GM13976 (cell line): ENCODE data around the gene IL9.
"Not testable (repeated sequence)": the region's sequence is repeated elsewhere in the genome, so short reads cannot be mapped to it uniquely, and the experiment has no call there.

ENCODE experiments used
- DNase-seq: peaks from one replicate; pipeline ENCODE4 v3.0.0; 2012; ENCODE audit warnings: low spot score
- CTCF ChIP-seq: IDR thresholded peaks from 2 replicates; pipeline ENCODE4 v1.5.1; 2012; ENCODE audit warnings: borderline replicate concordance, mild to moderate bottlenecking; ENCODE audit not compliant: insufficient read depth; ENCODE audit errors: extremely low read depth, missing control alignments, control extremely low read depth
- in situ Hi-C: fragments of 300-500 bp; cut with MboI; formaldehyde crosslinking; loops from one replicate; pipeline ENCODE4 v1.12.0; 2022; ENCODE audit warnings: low sequenced_read_pairs, mixed read lengths, inconsistent platforms; ENCODE audit not compliant: unreplicated experiment

Gene IL9

DNA sequence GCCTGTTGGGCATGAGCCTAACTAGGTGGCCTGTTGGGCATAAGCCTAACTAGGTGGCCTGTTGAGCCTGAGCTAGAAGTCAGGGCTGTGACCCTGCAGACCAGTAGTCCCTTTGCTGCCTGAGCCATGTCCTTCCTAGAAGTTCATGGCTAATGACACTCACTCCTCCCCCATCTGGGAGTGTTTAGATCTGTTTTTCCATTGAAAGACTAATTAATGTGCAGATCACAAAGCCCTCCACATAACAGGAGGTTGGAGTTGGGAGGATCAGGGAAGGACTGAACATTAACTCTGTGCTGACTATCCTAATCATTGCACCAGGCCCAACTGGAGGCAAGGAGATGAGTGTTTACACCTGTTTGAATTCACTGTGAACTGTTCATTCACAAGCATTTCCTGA lies 33.6 kb downstream of the IL9 start:
- no peak for TF ChIP-seq CTCF
- DNase-seq: no peak
- in situ Hi-C loops: no loop called here

DNA sequence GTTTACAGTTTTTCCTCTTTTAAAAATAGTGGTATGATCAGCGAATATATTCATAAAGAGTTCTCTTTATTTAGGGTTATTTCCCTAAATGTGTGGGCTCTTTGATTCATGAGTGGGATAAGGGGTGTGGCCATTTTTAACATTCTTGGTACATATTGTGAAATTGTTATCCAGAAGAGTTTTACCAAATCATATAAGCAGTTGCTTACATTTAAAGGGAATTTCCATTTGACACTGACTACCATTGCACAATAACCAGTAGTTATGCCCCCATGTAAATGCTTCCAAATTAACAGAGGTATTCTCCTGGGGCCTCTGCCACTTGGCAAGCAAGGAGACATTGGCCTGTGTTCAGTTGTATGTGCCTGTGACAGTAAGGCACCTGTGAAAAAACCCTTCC lies 34.0 kb downstream of the IL9 start:
- no peak for TF ChIP-seq CTCF
- in situ Hi-C loops: no loop called here
- DNase-seq: no peak

- in situ Hi-C loops: no loop called here
- no peak for TF ChIP-seq CTCF
- no peak for DNase-seq
Observed at GRCh38 chr5:135859641-135860040, 36.0 kb downstream of the IL9 start.

DNA sequence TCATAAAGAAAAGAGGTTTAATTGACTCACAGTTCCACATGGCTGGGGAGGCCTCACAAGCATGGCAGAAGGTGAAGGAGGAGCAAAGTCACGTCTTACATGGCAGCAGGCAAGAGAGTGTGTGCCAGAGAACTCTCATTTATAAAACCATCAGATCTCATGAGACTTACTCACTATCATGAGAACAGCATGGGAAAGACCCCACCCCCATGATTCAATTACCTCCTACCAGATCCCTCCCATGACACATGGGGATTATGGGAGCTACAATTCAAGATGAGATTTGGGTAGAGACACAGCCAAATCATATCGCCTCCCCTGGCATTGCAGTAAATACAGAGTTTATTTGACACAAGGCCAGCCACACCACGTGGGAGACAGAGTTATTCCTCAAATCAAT lies 36.5 kb downstream of the IL9 start:
- DNase-seq, in situ Hi-C loops: not testable (repeated sequence)

DNA sequence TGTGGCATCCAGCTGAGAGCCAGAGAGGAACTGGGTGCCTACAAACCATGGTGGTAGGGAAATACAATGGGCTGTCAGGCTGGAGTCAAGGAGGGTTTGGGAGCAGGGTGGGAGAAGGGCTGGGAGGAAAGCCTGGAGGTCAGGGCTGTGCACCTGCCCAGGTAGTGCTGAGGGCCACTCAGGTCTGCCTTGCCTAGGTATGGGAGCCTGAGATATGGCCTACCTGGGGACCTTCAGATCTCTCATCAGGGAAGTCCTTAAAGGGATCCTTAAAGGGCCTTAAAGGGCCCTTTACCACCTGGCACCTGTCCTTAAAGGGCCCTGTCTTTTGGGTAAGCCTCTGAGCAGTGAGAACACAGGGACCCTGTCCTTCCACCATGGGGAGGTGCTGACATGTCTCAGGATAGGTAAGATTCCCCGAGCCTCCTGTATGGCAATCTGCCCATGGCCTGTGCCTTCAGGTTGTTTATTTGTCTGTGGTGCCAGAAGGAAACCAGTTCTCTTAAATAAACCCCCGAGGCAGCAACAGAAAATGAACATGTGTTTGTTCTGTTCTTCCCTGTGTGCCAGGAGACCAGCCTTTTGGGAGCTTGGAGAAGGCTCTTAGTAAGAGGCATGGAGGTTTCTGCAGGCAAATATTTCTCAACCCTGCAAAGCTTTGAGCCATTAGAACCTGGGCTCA lies 37.9 kb downstream of the IL9 start:
- DNase-seq: no peak
- in situ Hi-C loops: no loop called here
- TF ChIP-seq CTCF: no peak

GRCh38 chr5:135851915-135852845 lies 43.5 kb downstream of the IL9 start:
- no peak for TF ChIP-seq CTCF
- in situ Hi-C loops: no loop called here

More at GRCh38 chr5:135851915-135852845, 43.5 kb downstream of the IL9 start:
- DNase-seq: no peak
